Stimulated activated naive B cell treated with anti-CD40 and anti-IgM and Interleukin-4, amounts not matched to agents 10 μg/mL and 1 μg/mL and 100 μg/mL, for 72 hours (primary cell): ENCODE results near the gene MYF6.
"Not testable (repeated sequence)": the region's sequence is repeated elsewhere in the genome, so short reads cannot be mapped to it uniquely, and the experiment has no call there.

Source experiments
- ATAC-seq, 2 donors: fragments of 150-1000 bp; cut with Tn5 transposase; replicated peaks; 2 replicates each; pipeline ENCODE4 v1.10.0; 2021; ENCODE audit warnings: moderate library complexity in 1 of 2
- DNase-seq: peaks from one replicate; pipeline ENCODE4 v3.0.0; 2021
- H3K27ac Mint-ChIP-seq: one replicate; pipeline ENCODE4 v1.8.0; 2022; ENCODE audit warnings: mild to moderate bottlenecking, mixed read lengths
- H3K27me3 Mint-ChIP-seq, 2 donors: one replicate each; pipeline ENCODE4 v1.8.0; 2022; ENCODE audit warnings: mixed read lengths in 2 of 2
- H3K36me3 Mint-ChIP-seq, 2 donors: one replicate each; pipeline ENCODE4 v1.8.0; 2022; ENCODE audit warnings: mixed read lengths in 2 of 2, mild to moderate bottlenecking in 1 of 2
- H3K4me1 Mint-ChIP-seq, 2 donors: one replicate each; pipeline ENCODE4 v1.8.0; 2022; ENCODE audit warnings: mixed read lengths in 2 of 2, mild to moderate bottlenecking in 1 of 2
- H3K4me3 Mint-ChIP-seq, 2 donors: one replicate each; pipeline ENCODE4 v1.8.0; 2022; ENCODE audit warnings: mild to moderate bottlenecking in 2 of 2, mixed read lengths in 2 of 2, moderate library complexity in 1 of 2
- H3K9me3 Mint-ChIP-seq, 2 donors: one replicate each; pipeline ENCODE4 v1.8.0; 2022; ENCODE audit warnings: mixed read lengths in 2 of 2, mild to moderate bottlenecking in 1 of 2

MYF6 gene

DNA sequence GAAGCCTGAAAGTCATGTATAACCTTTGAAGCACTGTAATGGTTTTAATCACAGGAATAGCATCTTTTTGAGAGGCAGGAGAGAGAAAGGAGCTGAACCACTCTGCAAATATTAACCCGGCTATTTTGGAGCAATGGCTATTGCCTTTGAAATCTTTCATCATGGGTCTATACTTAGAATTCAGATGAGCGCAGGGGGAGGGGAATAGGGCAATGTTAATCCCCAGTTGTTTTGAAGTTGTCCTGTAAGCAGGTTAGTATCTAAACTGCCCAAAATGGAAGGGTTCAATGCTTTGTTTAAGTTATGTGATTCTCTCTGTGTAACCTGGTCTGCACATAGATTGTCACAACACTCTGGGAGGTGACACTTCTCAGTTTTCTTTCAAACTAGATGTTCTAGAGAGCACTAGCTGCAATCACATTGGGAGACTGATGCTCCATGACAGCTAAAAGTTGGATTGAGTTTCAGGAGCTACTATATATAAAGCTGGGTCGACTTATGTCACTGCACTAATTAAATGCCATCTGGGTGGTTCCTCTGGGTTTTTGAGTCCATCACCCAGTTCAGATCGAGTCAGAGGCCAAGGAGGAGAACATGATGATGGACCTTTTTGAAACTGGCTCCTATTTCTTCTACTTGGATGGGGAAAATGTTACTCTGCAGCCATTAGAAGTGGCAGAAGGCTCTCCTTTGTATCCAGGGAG is at the start of gene MYF6:
MYF6 (plus strand) TSS at position 509 of the 704 bp plus-strand sequence; CDS start at position 595, 86 bp downstream.
- Mint-ChIP-seq H3K4me3 (no peak within 1 kb of the TSS), H3K9me3 (peaks cover 0 to 2% of the 10 kb centered on the region in 2 donors), H3K36me3 (no peaks in the 10 kb centered on the region), H3K27ac (no peak within 1 kb of the TSS), H3K4me1 (peaks cover 6% of the 10 kb centered on the region in 2 donors), H3K27me3 (peaks cover 27 to 37% of the 10 kb centered on the region in 2 donors)
- DNase-seq (no peak), ATAC-seq (no peak)

- no peaks in the 10 kb centered on the region for H3K4me1 Mint-ChIP-seq
- H3K9me3 Mint-ChIP-seq: no peaks in the 10 kb centered on the region
- ATAC-seq (no peak), DNase-seq (no peak)
- H3K27me3 Mint-ChIP-seq: no peaks in the 10 kb centered on the region
- no peak overlapping the region for H3K27ac Mint-ChIP-seq
- no peaks in the 10 kb centered on the region for H3K36me3 Mint-ChIP-seq
- no peak overlapping the region for H3K4me3 Mint-ChIP-seq
Measured at GRCh38 chr12:80659512-80660063, 47.8 kb upstream of the MYF6 start.

- peaks cover 0 to 2% of the 10 kb centered on the region in 2 donors for H3K9me3 Mint-ChIP-seq
- no peak overlapping the region for H3K27ac Mint-ChIP-seq
- no peaks in the 10 kb centered on the region for H3K4me1 Mint-ChIP-seq
- H3K27me3 Mint-ChIP-seq: no peaks in the 10 kb centered on the region
- H3K36me3 Mint-ChIP-seq: no peaks in the 10 kb centered on the region
- ATAC-seq: no peak
- H3K4me3 Mint-ChIP-seq: no peak overlapping the region
- no peak for DNase-seq
Measured at GRCh38 chr12:80662586-80662985, 44.8 kb upstream of the MYF6 start.

GRCh38 chr12:80670214-80670613 is 37.2 kb upstream of the MYF6 start:
- no peaks in the 10 kb centered on the region for H3K27me3 Mint-ChIP-seq
- no peak for ATAC-seq
- no peaks in the 10 kb centered on the region for H3K36me3 Mint-ChIP-seq

DNA sequence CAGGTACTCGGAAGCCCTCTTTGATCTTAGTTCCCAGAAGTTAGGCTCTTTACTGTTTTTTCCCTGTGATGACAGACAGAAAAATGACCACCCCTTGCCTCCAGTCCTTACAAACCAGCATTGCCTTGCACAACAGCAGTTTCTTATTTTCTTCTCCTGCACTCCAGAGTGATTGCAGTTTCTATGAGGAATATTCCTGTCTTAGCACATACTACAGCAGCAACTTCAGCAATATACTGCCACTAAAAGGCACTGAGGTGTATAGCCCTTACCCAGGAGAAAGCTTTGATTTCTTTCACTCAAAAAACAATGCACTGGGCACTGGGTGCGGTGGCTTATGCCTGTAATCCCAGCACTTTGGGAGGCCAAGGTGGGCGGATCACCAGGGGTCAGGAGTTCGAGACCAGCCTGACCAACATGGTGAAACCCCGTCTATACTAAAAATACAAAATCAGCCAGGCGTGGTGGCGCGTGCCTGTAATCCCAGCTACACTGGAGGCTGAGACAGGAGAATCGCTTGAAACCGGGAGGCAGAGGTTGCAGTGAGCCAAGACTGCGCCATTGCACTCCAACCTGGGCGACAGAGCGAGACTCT is 31.3 kb upstream of the MYF6 start:
- DNase-seq, H3K27ac Mint-ChIP-seq, H3K27me3 Mint-ChIP-seq, ATAC-seq, H3K4me3 Mint-ChIP-seq, H3K9me3 Mint-ChIP-seq, H3K36me3 Mint-ChIP-seq, H3K4me1 Mint-ChIP-seq: not testable (repeated sequence)

More at GRCh38 chr12:80670214-80670613, 37.2 kb upstream of the MYF6 start:
- no peaks in the 10 kb centered on the region for H3K4me1 Mint-ChIP-seq
- no peak overlapping the region for H3K4me3 Mint-ChIP-seq
- no peak overlapping the region for H3K27ac Mint-ChIP-seq
- peaks cover 0 to 2% of the 10 kb centered on the region in 2 donors for H3K9me3 Mint-ChIP-seq
- no peak for DNase-seq

DNA sequence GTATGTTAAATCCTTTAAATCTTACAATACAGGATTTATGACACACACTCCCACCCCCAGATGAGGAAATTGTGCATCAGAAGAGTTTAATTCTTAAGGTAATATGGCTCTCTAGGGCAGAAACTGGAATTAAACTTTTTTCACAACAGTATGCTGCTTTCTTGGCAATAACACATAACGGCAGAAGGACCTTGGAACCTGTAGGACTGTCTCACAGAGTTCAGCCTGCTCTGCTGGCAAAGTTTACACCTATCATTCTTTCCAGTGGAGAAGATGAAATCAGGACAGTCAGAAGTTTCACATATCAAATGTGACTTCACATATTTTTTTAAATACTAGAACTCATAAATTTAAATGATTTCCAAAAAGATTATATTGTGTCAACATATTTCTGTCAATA is 30.6 kb upstream of the MYF6 start:
- H3K9me3 Mint-ChIP-seq: no peaks in the 10 kb centered on the region
- no peak for DNase-seq
- no peaks in the 10 kb centered on the region for H3K36me3 Mint-ChIP-seq
- H3K27ac Mint-ChIP-seq: no peak overlapping the region
- H3K27me3 Mint-ChIP-seq: no peaks in the 10 kb centered on the region
- no peak overlapping the region for H3K4me3 Mint-ChIP-seq
- ATAC-seq: no peak
- H3K4me1 Mint-ChIP-seq: no peaks in the 10 kb centered on the region

GRCh38 chr12:80677994-80678393 is 29.4 kb upstream of the MYF6 start:
- DNase-seq: no peak
- no peak for ATAC-seq
- H3K36me3 Mint-ChIP-seq: no peaks in the 10 kb centered on the region
- H3K27me3 Mint-ChIP-seq: no peaks in the 10 kb centered on the region
- H3K27ac Mint-ChIP-seq: no peak overlapping the region
- no peaks in the 10 kb centered on the region for H3K4me1 Mint-ChIP-seq
- H3K9me3 Mint-ChIP-seq: no peaks in the 10 kb centered on the region
- H3K4me3 Mint-ChIP-seq: no peak overlapping the region

- H3K27me3 Mint-ChIP-seq: no peaks in the 10 kb centered on the region
- no peak for DNase-seq
- H3K4me1 Mint-ChIP-seq: no peaks in the 10 kb centered on the region
- no peaks in the 10 kb centered on the region for H3K36me3 Mint-ChIP-seq
- no peak overlapping the region for H3K4me3 Mint-ChIP-seq
- ATAC-seq: no peak
- no peak overlapping the region for H3K27ac Mint-ChIP-seq
- no peaks in the 10 kb centered on the region for H3K9me3 Mint-ChIP-seq
Measured at GRCh38 chr12:80679346-80680131, 27.9 kb upstream of the MYF6 start.

DNA sequence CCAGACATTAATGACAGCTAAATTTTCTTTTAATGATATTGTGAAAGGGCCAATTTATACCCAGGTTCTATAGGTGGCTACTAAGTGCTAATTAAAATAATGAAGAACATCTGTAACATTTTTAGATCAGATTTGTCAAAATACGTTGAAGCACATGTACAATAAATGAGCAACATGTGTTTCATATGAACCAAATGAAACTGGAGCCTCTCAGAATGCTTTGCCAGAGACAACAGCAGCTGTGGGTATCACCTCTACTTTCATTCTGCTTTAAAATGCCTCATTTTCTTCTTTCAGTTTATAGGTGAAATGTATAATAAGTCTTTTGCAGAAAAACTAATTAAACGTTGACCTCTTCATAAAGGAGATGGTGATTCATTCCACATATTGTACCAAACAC is 26.1 kb upstream of the MYF6 start:
- Mint-ChIP-seq H3K9me3 (no peaks in the 10 kb centered on the region), H3K36me3 (no peaks in the 10 kb centered on the region), H3K27ac (no peak overlapping the region)

DNA sequence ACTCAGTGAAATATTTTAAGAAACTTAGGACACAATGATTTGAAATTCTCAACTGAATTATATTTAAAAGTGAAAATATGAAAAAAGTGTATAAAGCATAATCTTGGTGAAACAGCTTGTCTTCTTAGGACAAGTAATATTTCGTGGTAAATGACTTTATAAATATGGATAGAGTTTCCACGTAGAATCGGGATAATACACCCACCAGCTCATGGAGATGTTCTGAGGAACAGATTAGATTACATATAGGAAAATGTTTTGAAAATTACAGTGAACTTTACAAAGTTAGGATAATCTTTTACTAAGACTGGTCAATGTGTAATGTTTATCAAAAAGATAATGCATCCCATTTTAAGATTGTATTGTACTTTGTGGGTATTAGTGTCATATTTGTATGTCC is 25.6 kb upstream of the MYF6 start:
- H3K36me3 Mint-ChIP-seq: no peaks in the 10 kb centered on the region
- no peaks in the 10 kb centered on the region for H3K4me1 Mint-ChIP-seq
- DNase-seq (no peak), ATAC-seq (no peak)
- H3K9me3 Mint-ChIP-seq: peaks cover 0 to 2% of the 10 kb centered on the region in 2 donors
- no peak overlapping the region for H3K27ac Mint-ChIP-seq
- no peak overlapping the region for H3K4me3 Mint-ChIP-seq
- H3K27me3 Mint-ChIP-seq: no peaks in the 10 kb centered on the region

More for the DNA sequence above, 26.1 kb upstream of the MYF6 start:
- ATAC-seq: no peak
- H3K4me1 Mint-ChIP-seq: no peaks in the 10 kb centered on the region
- no peaks in the 10 kb centered on the region for H3K27me3 Mint-ChIP-seq
- no peak for DNase-seq
- no peak overlapping the region for H3K4me3 Mint-ChIP-seq

DNA sequence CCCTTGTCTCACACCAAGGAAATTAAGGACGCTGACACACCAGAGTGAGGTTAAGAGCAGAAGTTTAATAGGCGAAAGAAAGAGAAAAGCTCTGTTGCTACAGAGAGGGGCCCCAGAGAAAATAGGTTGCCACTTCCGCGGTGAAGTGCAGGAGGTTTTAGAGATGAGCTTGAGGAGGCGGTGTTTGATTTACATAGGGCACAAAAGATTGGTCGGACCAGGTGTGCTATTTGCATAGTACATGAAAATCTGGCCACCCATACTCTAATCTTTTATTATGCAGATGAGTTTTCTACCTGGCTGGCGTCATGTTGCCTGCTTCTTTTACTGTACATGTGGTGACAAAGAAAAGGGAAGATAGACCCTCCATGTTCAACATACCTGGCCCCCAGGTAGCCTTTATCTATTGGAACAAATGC is 23.3 kb upstream of the MYF6 start:
- Mint-ChIP-seq H3K27ac (no peak overlapping the region), H3K9me3 (peaks cover 0 to 2% of the 10 kb centered on the region in 2 donors), H3K27me3 (no peaks in the 10 kb centered on the region), H3K36me3 (no peaks in the 10 kb centered on the region), H3K4me3 (no peak overlapping the region), H3K4me1 (no peaks in the 10 kb centered on the region)
- DNase-seq (no peak), ATAC-seq (no peak)

DNA sequence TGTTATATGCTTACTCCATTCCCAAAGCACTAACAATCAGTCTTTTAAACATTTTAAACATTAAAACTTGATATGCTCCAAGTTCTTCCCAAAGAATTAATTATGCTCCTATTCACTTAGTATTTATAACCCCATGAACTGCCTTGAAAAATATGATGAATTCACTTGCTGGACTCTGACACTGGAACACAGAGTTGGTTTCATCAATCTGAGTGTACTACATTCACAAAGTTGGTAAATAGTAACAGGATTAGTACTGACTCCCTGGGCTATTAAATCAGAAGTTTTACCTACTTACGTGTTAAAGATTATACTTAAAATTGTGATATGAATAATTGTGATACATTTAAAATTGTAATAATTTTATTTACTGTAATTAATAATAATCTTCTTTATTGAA is 17.3 kb upstream of the MYF6 start:
- Mint-ChIP-seq H3K36me3 (no peaks in the 10 kb centered on the region), H3K27me3 (no peaks in the 10 kb centered on the region), H3K4me1 (no peaks in the 10 kb centered on the region), H3K4me3 (no peak overlapping the region), H3K27ac (no peak overlapping the region), H3K9me3 (peaks cover 0 to 2% of the 10 kb centered on the region in 2 donors)
- DNase-seq (no peak), ATAC-seq (no peak)

GRCh38 chr12:80690513-80690912 is 16.9 kb upstream of the MYF6 start:
- peaks cover 0 to 2% of the 10 kb centered on the region in 2 donors for H3K9me3 Mint-ChIP-seq
- H3K4me1 Mint-ChIP-seq: no peaks in the 10 kb centered on the region
- no peak overlapping the region for H3K27ac Mint-ChIP-seq
- no peak overlapping the region for H3K4me3 Mint-ChIP-seq
- no peaks in the 10 kb centered on the region for H3K36me3 Mint-ChIP-seq
- DNase-seq: no peak
- H3K27me3 Mint-ChIP-seq: no peaks in the 10 kb centered on the region
- ATAC-seq: no peak

DNA sequence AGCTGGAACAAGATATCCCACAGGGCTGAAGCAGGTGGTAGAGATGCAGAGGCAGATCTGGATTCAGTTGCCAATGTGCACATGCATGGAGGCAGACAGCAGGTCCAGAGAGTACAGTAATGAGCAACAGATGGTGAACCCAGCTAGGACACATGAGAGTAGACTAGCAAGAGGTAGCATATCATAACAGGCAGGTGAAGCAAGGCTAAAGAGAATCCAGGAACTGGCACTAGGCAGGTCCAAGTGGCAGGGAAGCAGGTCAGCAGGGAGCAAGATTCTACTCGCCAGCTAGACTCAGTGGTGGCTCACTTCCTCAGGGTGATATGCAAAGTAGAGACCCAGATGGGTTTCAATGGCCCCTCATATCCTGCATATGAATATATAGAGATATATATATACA is 15.3 kb upstream of the MYF6 start:
- Mint-ChIP-seq H3K4me3 (no peak overlapping the region), H3K9me3 (no peaks in the 10 kb centered on the region), H3K27me3 (no peaks in the 10 kb centered on the region), H3K36me3 (no peaks in the 10 kb centered on the region), H3K27ac (no peak overlapping the region), H3K4me1 (no peaks in the 10 kb centered on the region)
- no peak for ATAC-seq
- DNase-seq: no peak
